ENCODE results near the gene CD8A. TPM values are rescaled to one million over a fixed set of nuclear protein-coding genes. Genes with fewer than 3 reads are reported as not detected.

Gene CD8A
- 0.28 to 0.51 TPM (median 0.30 TPM) in 5 replicates for total RNA-seq (2022; extraction: Qiagen RNA extraction)

DNA sequence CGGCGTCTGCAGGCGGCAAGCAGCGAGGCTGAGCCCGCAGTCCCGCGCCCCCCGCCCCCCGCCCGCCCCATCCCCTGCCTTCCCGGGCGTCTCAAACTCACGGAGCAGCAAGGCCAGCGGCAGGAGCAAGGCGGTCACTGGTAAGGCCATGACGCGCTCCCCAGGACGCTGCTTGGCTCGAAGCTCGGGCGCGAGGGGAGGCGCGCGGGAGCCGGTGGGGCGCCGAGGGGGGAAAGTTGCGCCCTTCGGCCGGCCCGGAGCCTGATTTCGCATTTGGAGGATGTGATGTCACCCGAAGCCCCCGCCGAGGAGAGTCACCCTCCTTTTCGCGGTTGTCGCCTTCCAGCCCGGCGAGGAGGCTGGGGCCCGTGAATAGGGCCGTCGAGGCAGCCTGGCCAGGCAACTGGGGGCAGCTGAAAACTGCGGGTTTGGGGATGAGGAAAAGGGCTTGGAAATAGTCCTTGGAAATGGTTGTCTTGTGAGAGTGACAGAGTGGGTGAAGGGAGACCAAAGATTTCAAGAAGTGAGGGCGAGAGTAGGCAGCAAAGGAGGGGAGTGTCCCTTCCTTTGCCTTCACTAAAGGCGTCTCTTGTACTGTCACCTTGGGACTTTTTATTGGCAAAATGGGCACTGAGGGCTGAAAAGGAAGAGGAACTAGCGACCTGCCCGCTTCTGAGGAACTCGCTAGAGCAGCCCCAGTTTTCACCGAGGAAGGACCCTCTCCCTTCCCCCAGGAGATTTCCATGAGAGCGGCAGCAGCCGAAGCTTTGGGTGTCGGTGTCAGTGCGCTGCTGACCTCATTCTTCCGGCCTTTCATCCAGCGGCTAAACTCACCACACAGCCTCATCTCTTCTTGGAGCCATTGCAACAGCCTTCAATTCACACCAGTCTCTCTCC, at the start of gene CD8A:
Gene CD8A (minus strand): TSS at position 238 of the 897 bp plus-strand sequence. CDS start 88 bp downstream, at position 150.

Other genes starting within 250 kb of the CD8A start
- 111 to 143 TPM (median 134 TPM) in 5 replicates for gene CHMP3, start 227.5 kb downstream of the CD8A start, total RNA-seq (2022; extraction: Qiagen RNA extraction)
- 55.8 to 69.5 TPM (median 66.7 TPM) in 5 replicates for gene RNF103, start 167.0 kb downstream of the CD8A start, total RNA-seq (2022; extraction: Qiagen RNA extraction)
- gene RMND5A, start 70.6 kb downstream of the CD8A start, total RNA-seq (2022; extraction: Qiagen RNA extraction): 19.0 to 37.5 TPM (median 31.1 TPM) in 5 replicates
- gene CD8B, start 71.0 kb upstream of the CD8A start, total RNA-seq (2022; extraction: Qiagen RNA extraction): not detected in 5 replicates
- gene RGPD1, start 151.2 kb upstream of the CD8A start, total RNA-seq (2022; extraction: Qiagen RNA extraction): 0.03 to 0.05 TPM (median 0.04 TPM) in 4 of 5 replicates, not detected in the other
- gene PLGLB1, start 230.9 kb upstream of the CD8A start, total RNA-seq (2022; extraction: Qiagen RNA extraction): 0.59 to 0.86 TPM (median 0.66 TPM) in 5 replicates

Measured in A549 treated with dexamethasone at 1 μM for 4 hours (cell line).